ENCODE data around the gene LRRC7.
A peak's percentile ranks its signal among the peaks of the same experiment; 100 is the strongest.

The LRRC7 gene

GRCh38 chr1:69693921-69694675 lies 126.4 kb downstream of the LRRC7 start:
- TF ChIP-seq CTCF (IDR thresholded peaks at IDR 0.05; ENCODE audit: low read depth, low read length, missing control alignments): no peak
- H3K4me3 ChIP-seq (ENCODE audit: low read depth, low read length): no peak overlapping the region
- DNase-seq (ENCODE audit: low read depth): no peak
- in situ Hi-C loops (cut with HindIII; ENCODE audit: low sequenced_read_pairs): no loop called here

GRCh38 chr1:69697340-69697739 lies 129.6 kb downstream of the LRRC7 start:
- no peak for TF ChIP-seq CTCF (IDR thresholded peaks at IDR 0.05; ENCODE audit: low read depth, low read length, missing control alignments)
- in situ Hi-C loops (cut with HindIII; ENCODE audit: low sequenced_read_pairs): no loop called here
- DNase-seq (ENCODE audit: low read depth): no peak
- no peak overlapping the region for H3K4me3 ChIP-seq (ENCODE audit: low read depth, low read length)

- no peak for DNase-seq (ENCODE audit: low read depth)
- no peak overlapping the region for H3K4me3 ChIP-seq (ENCODE audit: low read depth, low read length)
- in situ Hi-C loops (cut with HindIII; ENCODE audit: low sequenced_read_pairs): no loop called here
- TF ChIP-seq CTCF (IDR thresholded peaks at IDR 0.05; ENCODE audit: low read depth, low read length, missing control alignments): peak; percentile 54
Measured at GRCh38 chr1:69700770-69701169, 133.0 kb downstream of the LRRC7 start.

GRCh38 chr1:69702085-69702484 lies 134.4 kb downstream of the LRRC7 start:
- TF ChIP-seq CTCF (IDR thresholded peaks at IDR 0.05; ENCODE audit: low read depth, low read length, missing control alignments): no peak
- no peak overlapping the region for H3K4me3 ChIP-seq (ENCODE audit: low read depth, low read length)
- no peak for DNase-seq (ENCODE audit: low read depth)
- in situ Hi-C loops (cut with HindIII; ENCODE audit: low sequenced_read_pairs): no loop called here

- H3K4me3 ChIP-seq (ENCODE audit: low read depth, low read length): no peak overlapping the region
- in situ Hi-C loops (cut with HindIII; ENCODE audit: low sequenced_read_pairs): no loop called here
- TF ChIP-seq CTCF (IDR thresholded peaks at IDR 0.05; ENCODE audit: low read depth, low read length, missing control alignments): no peak
- DNase-seq (ENCODE audit: low read depth): no peak
Measured at GRCh38 chr1:69706473-69706872, 138.8 kb downstream of the LRRC7 start.

- H3K4me3 ChIP-seq (ENCODE audit: low read depth, low read length): no peak overlapping the region
- in situ Hi-C loops (cut with HindIII; ENCODE audit: low sequenced_read_pairs): no loop called here
- DNase-seq (ENCODE audit: low read depth): no peak
- TF ChIP-seq CTCF (IDR thresholded peaks at IDR 0.05; ENCODE audit: low read depth, low read length, missing control alignments): no peak
Measured at GRCh38 chr1:69707103-69707502, 139.4 kb downstream of the LRRC7 start.

Data from astrocyte of the cerebellum (primary cell).